GM10266 (cell line): ENCODE measurements around the gene PTPRG.

Source experiments
- DNase-seq: peaks from one replicate; pipeline ENCODE4 v3.0.0; 2012; ENCODE audit errors: extremely low spot score
- TF ChIP-seq, protein P1 (sequence below): IDR thresholded peaks from 2 replicates; pipeline ENCODE4 v1.5.1; 2012; ENCODE audit warnings: mild to moderate bottlenecking, low read depth; ENCODE audit not compliant: control insufficient read depth, insufficient read depth; ENCODE audit errors: missing control alignments

Gene PTPRG

GRCh38 chr3:61806810-61807209 lies 245.4 kb downstream of the PTPRG start:
- no peak for DNase-seq
- TF ChIP-seq, protein P1, sequence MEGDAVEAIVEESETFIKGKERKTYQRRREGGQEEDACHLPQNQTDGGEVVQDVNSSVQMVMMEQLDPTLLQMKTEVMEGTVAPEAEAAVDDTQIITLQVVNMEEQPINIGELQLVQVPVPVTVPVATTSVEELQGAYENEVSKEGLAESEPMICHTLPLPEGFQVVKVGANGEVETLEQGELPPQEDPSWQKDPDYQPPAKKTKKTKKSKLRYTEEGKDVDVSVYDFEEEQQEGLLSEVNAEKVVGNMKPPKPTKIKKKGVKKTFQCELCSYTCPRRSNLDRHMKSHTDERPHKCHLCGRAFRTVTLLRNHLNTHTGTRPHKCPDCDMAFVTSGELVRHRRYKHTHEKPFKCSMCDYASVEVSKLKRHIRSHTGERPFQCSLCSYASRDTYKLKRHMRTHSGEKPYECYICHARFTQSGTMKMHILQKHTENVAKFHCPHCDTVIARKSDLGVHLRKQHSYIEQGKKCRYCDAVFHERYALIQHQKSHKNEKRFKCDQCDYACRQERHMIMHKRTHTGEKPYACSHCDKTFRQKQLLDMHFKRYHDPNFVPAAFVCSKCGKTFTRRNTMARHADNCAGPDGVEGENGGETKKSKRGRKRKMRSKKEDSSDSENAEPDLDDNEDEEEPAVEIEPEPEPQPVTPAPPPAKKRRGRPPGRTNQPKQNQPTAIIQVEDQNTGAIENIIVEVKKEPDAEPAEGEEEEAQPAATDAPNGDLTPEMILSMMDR: no peak

DNA sequence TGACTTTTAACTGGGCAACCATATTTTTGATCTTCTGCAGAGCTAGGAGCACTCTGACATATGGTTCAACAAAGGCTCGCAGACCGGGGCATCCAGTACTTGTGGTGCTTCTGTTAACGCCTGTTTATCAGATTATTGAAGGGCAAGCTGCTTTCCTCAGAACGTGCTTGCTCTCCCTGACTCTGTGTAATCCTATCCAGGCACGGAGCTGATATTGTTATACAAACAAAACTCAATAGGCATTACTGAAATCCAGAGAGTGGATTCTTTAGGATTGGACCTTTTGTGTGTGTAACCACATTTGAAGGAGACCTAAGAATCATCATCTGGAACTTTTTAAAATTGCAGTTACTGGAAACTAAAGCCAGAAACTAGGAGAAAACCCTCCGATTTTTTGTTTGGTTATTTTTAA lies 246.5 kb downstream of the PTPRG start:
- DNase-seq: no peak
- TF ChIP-seq, protein P1: no peak

GRCh38 chr3:61808526-61808925 lies 247.2 kb downstream of the PTPRG start:
- DNase-seq: no peak
- TF ChIP-seq, protein P1: no peak

DNA sequence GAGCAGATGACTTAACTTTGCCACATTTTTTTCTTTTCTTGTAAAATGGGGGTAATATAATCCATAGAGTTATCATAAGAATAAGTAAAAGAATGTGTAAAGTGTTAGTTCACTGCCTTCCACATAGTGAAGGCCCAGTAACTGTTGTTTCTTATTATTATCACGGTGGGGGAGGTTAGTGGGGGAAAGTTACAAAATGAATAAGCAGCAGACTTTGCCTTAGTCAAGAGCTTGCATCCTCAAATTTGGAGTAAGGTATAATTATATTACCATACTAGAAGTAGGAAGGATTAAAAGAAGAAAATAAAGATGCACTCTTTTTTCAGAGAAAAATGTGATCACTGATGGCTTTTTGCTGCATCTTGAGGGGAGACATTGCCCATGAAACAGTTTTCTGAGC lies 247.6 kb downstream of the PTPRG start:
- TF ChIP-seq, protein P1: no peak
- DNase-seq: no peak

- TF ChIP-seq, protein P1: no peak
- DNase-seq: no peak
These were observed 248.5 kb downstream of the PTPRG start for GRCh38 chr3:61809879-61810278.

DNA sequence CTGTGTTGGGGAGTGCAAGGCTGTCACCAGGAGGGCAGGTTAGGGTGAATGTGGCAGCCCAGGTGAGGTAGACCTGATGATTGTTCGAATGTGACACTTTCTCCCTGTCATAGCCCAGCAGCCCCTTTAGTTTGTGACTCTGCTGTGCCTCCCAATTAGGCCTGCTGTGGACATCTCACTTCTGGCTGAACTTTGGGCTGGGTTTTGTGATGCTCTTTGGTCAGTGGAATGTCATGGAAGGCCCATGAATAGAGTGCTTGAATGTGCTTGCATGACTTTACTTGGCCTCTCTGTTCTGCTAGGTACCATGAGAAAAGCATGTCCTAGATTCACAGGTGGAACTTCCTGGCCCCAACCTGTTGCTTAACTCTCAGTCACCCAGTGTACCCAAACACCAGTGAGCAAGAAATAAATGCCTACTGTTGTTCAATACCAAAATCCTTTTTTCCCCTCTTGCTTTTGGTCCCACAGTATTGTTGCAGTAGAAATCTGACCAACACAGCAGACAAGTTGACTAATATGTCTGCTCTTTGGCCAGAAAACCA lies 249.7 kb downstream of the PTPRG start:
- no peak for DNase-seq
- TF ChIP-seq, protein P1: no peak

GRCh38 chr3:61811652-61812051 lies 250.3 kb downstream of the PTPRG start:
- TF ChIP-seq, protein P1: no peak
- DNase-seq: no peak
